ENCODE measurements around the gene SLC33A1.

Gene SLC33A1

DNA sequence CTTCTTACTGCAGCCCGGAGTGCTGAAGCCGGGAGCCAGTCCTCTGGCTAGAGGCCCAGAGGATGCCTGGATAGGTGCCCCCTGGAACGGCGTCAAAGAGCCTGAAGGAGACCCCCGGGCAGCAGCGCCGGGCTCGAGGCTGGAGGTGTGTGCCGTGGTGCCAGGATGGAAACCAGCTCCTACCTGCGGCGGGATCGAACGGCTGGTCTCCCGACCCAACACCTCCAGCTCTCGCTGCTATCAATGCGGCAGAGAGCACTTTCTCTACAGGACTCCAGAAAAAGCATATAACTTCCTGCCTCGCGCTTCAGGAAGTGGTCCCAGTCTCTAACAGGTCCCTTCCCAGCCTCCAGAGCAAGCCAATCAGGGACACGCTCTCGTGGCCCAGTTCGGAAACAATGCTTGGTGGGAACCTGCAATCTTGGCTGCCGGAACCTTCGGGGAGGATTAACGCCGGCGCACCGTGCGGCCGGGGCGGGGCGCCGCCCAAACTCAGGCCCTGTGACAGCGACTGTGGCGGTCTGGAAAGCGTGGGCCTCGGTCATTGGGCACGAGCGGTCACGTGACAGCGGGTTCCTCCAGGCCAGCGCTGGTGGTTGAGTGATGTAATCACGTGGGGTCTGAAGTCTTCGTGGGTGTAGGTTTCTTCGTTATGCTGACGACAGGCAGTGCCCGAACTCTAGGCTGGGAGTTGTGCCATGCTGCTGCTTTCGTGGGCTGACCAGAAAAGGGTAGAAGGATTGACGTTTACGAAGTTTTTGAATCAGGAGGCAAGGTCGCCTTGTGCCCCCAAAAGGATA, at the start of gene SLC33A1:
SLC33A1 (minus strand) TSS at position 287 of the 800 bp plus-strand sequence. CDS start 430 bp downstream, outside the sequence.
- peak; percentile 99 for DNase-seq (ENCODE audit: low read depth)
- peak within 1 kb of the TSS; percentile 97 for H3K4me3 ChIP-seq (ENCODE audit: low read depth, low read length)
- TF ChIP-seq, protein P1, sequence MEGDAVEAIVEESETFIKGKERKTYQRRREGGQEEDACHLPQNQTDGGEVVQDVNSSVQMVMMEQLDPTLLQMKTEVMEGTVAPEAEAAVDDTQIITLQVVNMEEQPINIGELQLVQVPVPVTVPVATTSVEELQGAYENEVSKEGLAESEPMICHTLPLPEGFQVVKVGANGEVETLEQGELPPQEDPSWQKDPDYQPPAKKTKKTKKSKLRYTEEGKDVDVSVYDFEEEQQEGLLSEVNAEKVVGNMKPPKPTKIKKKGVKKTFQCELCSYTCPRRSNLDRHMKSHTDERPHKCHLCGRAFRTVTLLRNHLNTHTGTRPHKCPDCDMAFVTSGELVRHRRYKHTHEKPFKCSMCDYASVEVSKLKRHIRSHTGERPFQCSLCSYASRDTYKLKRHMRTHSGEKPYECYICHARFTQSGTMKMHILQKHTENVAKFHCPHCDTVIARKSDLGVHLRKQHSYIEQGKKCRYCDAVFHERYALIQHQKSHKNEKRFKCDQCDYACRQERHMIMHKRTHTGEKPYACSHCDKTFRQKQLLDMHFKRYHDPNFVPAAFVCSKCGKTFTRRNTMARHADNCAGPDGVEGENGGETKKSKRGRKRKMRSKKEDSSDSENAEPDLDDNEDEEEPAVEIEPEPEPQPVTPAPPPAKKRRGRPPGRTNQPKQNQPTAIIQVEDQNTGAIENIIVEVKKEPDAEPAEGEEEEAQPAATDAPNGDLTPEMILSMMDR (IDR thresholded peaks at IDR 0.05; ENCODE audit: control insufficient read depth, extremely low read depth, insufficient read depth): no peak

DNA sequence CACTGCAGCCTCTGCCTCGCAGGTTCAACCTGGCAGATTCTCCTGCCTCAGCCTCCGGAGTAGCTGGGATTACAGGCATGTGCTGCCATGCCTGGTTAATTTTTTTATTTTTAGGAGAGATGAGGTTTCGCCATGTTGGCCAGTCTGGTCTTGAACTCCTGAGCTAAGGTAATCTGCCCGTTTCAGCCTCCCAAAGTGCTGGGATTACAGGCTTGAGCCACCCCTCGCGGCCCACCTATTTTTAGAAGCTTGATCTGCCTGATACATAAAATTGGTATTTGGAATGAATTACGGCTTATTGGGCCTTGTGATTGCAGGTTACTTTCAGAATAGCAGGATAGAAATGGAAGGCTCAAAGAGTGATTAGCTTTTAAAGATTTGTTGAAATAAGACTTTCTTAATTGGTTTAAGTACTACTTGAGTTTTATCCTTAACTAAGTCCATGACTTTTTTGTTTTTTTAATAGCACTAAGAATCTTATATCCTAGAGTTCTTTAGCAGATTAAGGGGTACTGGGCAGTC, 41.2 kb upstream of the SLC33A1 start:
- TF ChIP-seq, protein P1 (IDR thresholded peaks at IDR 0.05; ENCODE audit: control insufficient read depth, extremely low read depth, insufficient read depth): no peak
- no peak for DNase-seq (ENCODE audit: low read depth)
- no peak overlapping the region for H3K4me3 ChIP-seq (ENCODE audit: low read depth, low read length)

DNA sequence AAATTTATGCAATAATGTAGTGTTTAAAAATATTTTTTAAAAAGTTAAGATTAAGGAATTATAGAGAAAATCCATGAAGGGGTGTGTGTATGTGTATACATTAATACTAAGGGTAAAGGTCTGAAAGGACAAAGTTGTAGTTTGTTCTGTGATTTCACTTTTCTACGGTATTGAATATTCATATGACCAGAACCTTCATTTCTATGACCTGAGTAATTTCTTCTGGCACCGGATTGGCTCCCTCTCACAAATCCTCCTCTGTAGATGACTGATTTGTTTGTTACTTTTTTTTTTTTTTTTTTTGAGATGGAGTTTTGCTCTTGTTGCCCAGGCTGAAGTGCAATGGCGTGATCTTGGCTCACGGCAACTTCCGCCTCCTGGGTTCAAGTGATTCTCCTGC, 37.1 kb upstream of the SLC33A1 start:
- TF ChIP-seq, protein P1 (IDR thresholded peaks at IDR 0.05; ENCODE audit: control insufficient read depth, extremely low read depth, insufficient read depth): no peak
- no peak for DNase-seq (ENCODE audit: low read depth)
- no peak overlapping the region for H3K4me3 ChIP-seq (ENCODE audit: low read depth, low read length)

DNA sequence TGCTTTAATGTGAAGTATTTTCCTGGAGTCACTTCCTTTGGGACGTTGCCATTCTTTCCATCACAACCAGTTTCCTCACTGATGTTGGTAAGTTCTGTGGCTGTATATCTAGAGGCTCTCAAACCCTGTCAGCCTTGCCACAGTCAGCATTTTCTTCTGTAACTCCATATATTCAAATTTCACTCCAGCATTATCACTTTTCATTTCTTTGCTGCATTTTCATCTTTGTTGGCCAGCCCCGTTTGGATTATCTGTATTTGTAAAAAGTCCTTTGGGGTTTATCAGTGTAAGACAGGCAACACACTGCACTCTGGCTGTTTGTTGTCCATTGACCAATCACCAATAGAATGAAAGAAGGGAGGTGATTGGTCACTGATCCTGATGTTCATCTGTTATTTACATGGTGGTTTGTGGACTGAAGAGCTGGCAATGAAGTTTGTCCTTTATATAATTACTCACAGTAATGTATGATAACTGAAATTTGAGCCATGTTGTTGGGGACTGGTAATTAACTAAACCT, 36.5 kb upstream of the SLC33A1 start:
- H3K4me3 ChIP-seq (ENCODE audit: low read depth, low read length): no peak overlapping the region

DNA sequence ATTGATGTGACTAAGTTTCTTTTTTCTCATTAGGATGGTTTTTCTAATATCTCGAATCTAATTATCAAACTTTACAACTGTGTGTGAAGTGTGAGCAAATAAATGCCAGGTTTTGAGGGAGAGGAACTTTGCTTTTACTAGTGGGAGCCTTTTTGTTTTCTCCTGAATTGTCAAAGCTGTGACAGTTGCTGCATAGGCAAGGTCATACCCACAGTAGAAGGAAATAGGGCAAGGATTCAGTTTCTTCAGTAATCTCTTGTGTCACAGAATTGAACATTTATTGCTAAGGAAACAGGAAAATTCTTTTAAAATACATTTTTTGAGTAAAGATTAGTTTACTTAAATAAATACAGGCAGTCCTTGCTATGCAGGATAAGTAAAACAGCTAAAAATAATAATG, 35.7 kb upstream of the SLC33A1 start:
- TF ChIP-seq, protein P1 (IDR thresholded peaks at IDR 0.05; ENCODE audit: control insufficient read depth, extremely low read depth, insufficient read depth): no peak
- no peak for DNase-seq (ENCODE audit: low read depth)
- no peak overlapping the region for H3K4me3 ChIP-seq (ENCODE audit: low read depth, low read length)

More for the DNA sequence above, 36.5 kb upstream of the SLC33A1 start:
- peak; percentile 69 for DNase-seq (ENCODE audit: low read depth)
- TF ChIP-seq, protein P1 (IDR thresholded peaks at IDR 0.05; ENCODE audit: control insufficient read depth, extremely low read depth, insufficient read depth): no peak

DNA sequence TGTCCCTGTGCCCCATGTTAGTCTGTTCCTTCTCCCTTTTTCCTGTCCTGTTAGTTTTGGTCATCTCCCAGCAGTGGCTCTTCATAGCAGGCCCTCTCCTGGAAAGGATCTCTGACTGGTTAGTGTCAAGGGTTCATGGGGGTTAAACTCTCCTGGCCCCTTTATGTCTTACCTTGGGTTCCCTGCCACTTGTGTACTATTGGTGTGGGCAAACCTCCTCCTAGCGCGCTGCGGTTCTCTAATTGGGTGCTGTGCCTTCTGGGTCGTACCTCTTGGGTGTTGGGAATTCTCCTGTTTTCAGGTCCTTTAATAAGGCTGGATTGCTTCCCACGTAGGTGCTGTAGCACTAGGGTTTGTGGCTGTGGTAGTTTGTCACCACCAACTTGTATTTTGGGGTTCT, 35.0 kb upstream of the SLC33A1 start:
- DNase-seq (ENCODE audit: low read depth): no peak
- TF ChIP-seq, protein P1 (IDR thresholded peaks at IDR 0.05; ENCODE audit: control insufficient read depth, extremely low read depth, insufficient read depth): no peak

More for the DNA sequence above, 35.0 kb upstream of the SLC33A1 start:
- no peak overlapping the region for H3K4me3 ChIP-seq (ENCODE audit: low read depth, low read length)

Measured in LNCaP clone FGC (cell line).